Measurements from ENCODE around the gene NDUFS7. TPM values are rescaled to one million over a fixed set of nuclear protein-coding genes. Genes with fewer than 3 reads are reported as not detected.

The NDUFS7 gene
- total RNA-seq, 4 donors from 2014 or later = 77.7 to 106 (median 86.1) TPM

GRCh38 chr19:1356508-1356865 is 27.2 kb upstream of the NDUFS7 start:
- TF ChIP-seq POLR2A (IDR thresholded peaks at IDR 0.05) (no peak), EP300 (IDR thresholded peaks at IDR 0.05) (no peak), POLR2AphosphoS5 (IDR thresholded peaks at IDR 0.05) (no peak), CTCF (IDR thresholded peaks at IDR 0.05) (no peak)
- Histone ChIP-seq H3K27me3 (no peaks in the 10 kb centered on the region), H3K36me3 (peaks cover 0 to 42% of the 10 kb centered on the region in 2 donors), H3K27ac (peak overlapping the region in 3 of 4 donors; percentile 93 to 96 (median 95)), H3K4me1 (peaks cover 0 to 49% (median 29%) of the 10 kb centered on the region in 3 donors), H3K9me3 (no peaks in the 10 kb centered on the region), H3K4me3 (peak overlapping the region in 1 of 2 donors; percentile 91)
- ATAC-seq = no peak
- WGBS, 2 donors (ENCODE audit: low coverage in 1 of 2) = 31 to 47% methylated on average over 3 of the region's 3 CpGs

GRCh38 chr19:1357531-1358109 is 26.1 kb upstream of the NDUFS7 start:
- 81 to 83% methylated on average over 8 to 11 of the region's 24 CpGs for WGBS, 2 donors (ENCODE audit: low coverage in 1 of 2)
- no peaks in the 10 kb centered on the region for H3K9me3 ChIP-seq
- no peak overlapping the region for H3K27ac ChIP-seq
- H3K4me3 ChIP-seq = no peak overlapping the region
- peaks cover 0 to 60% (median 38%) of the 10 kb centered on the region in 3 donors for H3K4me1 ChIP-seq
- H3K27me3 ChIP-seq = no peaks in the 10 kb centered on the region
- H3K36me3 ChIP-seq = peaks cover 0 to 53% of the 10 kb centered on the region in 2 donors
- ATAC-seq = no peak
- no peak for TF ChIP-seq EP300 (IDR thresholded peaks at IDR 0.05)
- no peak for TF ChIP-seq CTCF (IDR thresholded peaks at IDR 0.05)
- no peak for TF ChIP-seq POLR2A (IDR thresholded peaks at IDR 0.05)
- TF ChIP-seq POLR2AphosphoS5 (IDR thresholded peaks at IDR 0.05) = no peak

- Histone ChIP-seq H3K9me3 (no peaks in the 10 kb centered on the region), H3K36me3 (peaks cover 0 to 80% of the 10 kb centered on the region in 2 donors), H3K27me3 (no peaks in the 10 kb centered on the region), H3K4me1 (peaks cover 0 to 52% (median 34%) of the 10 kb centered on the region in 3 donors), H3K27ac (peak overlapping the region in 3 of 4 donors; percentile 75 to 78 (median 76)), H3K4me3 (peak overlapping the region in 1 of 2 donors; percentile 29)
- TF ChIP-seq EP300 (IDR thresholded peaks at IDR 0.05) (no peak), CTCF (IDR thresholded peaks at IDR 0.05) (no peak), POLR2AphosphoS5 (IDR thresholded peaks at IDR 0.05) (no peak), POLR2A (IDR thresholded peaks at IDR 0.05) (no peak)
- WGBS, 2 donors (ENCODE audit: low coverage in 1 of 2) = 51 to 57% methylated on average over 7 to 9 of the region's 30 CpGs
- no peak for ATAC-seq
Observed at GRCh38 chr19:1360126-1360817, 23.4 kb upstream of the NDUFS7 start.

- TF ChIP-seq EP300 (IDR thresholded peaks at IDR 0.05) = no peak
- TF ChIP-seq CTCF (IDR thresholded peaks at IDR 0.05) = peak in 1 of 4 experiments; percentile 10
- no peak for TF ChIP-seq POLR2A (IDR thresholded peaks at IDR 0.05)
- peak; percentile 59 for TF ChIP-seq POLR2AphosphoS5 (IDR thresholded peaks at IDR 0.05)
- no peaks in the 10 kb centered on the region for H3K9me3 ChIP-seq
Observed at GRCh38 chr19:1360818-1361461, 22.8 kb upstream of the NDUFS7 start.

More at GRCh38 chr19:1360818-1361461, 22.8 kb upstream of the NDUFS7 start:
- ATAC-seq = peak; percentile 78
- 5 to 31% methylated on average over 6 to 17 of the region's 31 CpGs for WGBS, 2 donors (ENCODE audit: low coverage in 1 of 2)
- Histone ChIP-seq H3K27ac (peak overlapping the region in 3 of 4 donors; percentile 75 to 78 (median 76)), H3K4me1 (peaks cover 0 to 46% (median 30%) of the 10 kb centered on the region in 3 donors), H3K27me3 (no peaks in the 10 kb centered on the region), H3K4me3 (peak overlapping the region in 1 of 2 donors; percentile 29), H3K36me3 (peaks cover 0 to 86% of the 10 kb centered on the region in 2 donors)
